Colonic mucosa (tissue), 4 donors: ENCODE measurements around the gene SLC6A6. TPM values are rescaled to one million over a fixed set of nuclear protein-coding genes. Genes with fewer than 3 reads are reported as not detected.

Experiments
- DNase-seq: peaks from one replicate; pipeline ENCODE4 v3.0.0-alpha.2; 2020
- H3K27ac ChIP-seq: fragments of 200-600 bp; one replicate; pipeline ENCODE4 v1.8.0; 2021
- H3K27me3 ChIP-seq: fragments of 200-600 bp; one replicate; pipeline ENCODE4 v1.8.0; 2021
- H3K36me3 ChIP-seq: fragments of 200-600 bp; one replicate; pipeline ENCODE4 v1.8.0; 2021
- H3K4me1 ChIP-seq: fragments of 200-600 bp; one replicate; pipeline ENCODE4 v1.8.0; 2021; ENCODE audit warnings: mild to moderate bottlenecking
- H3K4me3 ChIP-seq: fragments of 200-600 bp; one replicate; pipeline ENCODE4 v1.8.0; 2021
- H3K9ac ChIP-seq, 2 donors: one replicate each; pipeline ENCODE4 v1.7.0; 2013; ENCODE audit warnings: control low read depth in 2 of 2, low read depth in 2 of 2, low read length in 2 of 2
- H3K9me3 ChIP-seq: fragments of 200-600 bp; one replicate; pipeline ENCODE4 v1.8.0; 2021
- intact Hi-C: fragments of 100-400 bp; cut with DNase I; formaldehyde crosslinking; loops from one replicate; pipeline ENCODE4 v1.14.1; 2022
- total RNA-seq, 2 donors: library from RNA; stranded (reverse); fragmentation: NEBNext Ultra II Directional in 1 of 2; extraction: Animal tissue kit (Norgen Biotek cat#: 25700) in 1 of 2; gene quantifications; one replicate each; pipeline ENCODE4 v1.2.1, GENCODE V29; 2021
- TF ChIP-seq, protein P1 (sequence below): fragments of 200-600 bp; IDR thresholded peaks from one replicate; pipeline ENCODE4 v1.8.0; 2022; ENCODE audit warnings: antibody characterized with exemption, mild to moderate bottlenecking
- donor health status: healthy.
- donor health status: DM: no; HTN: no; CAD: no.
- donor health status: DM: no; HTN: no; CAD: no.

SLC6A6 gene
- total RNA-seq, 2 donors from 2014 or later, result 7.2 to 13.0 TPM

DNA sequence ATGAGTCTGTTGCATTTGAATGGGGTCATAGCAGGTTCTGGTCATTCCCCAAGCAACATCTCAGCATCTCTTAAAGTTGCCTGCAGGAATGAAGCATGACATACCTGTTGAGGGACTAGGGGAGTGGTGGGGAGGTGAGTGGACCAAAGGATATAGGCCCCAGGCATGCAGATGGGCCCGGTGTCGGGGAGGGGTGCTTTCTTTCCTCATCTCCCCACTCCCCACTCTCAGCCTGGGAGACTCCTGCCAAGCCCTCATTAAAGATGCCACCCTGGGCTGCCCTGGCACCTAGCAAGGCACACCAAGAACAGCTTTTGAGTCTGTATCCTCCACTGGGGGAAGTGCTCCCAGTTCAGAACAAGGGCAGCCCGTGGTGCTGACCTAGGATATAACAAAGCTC lies 83.6 kb downstream of the SLC6A6 start:
- intact Hi-C loops, result no loop called here
- TF ChIP-seq, protein P1, sequence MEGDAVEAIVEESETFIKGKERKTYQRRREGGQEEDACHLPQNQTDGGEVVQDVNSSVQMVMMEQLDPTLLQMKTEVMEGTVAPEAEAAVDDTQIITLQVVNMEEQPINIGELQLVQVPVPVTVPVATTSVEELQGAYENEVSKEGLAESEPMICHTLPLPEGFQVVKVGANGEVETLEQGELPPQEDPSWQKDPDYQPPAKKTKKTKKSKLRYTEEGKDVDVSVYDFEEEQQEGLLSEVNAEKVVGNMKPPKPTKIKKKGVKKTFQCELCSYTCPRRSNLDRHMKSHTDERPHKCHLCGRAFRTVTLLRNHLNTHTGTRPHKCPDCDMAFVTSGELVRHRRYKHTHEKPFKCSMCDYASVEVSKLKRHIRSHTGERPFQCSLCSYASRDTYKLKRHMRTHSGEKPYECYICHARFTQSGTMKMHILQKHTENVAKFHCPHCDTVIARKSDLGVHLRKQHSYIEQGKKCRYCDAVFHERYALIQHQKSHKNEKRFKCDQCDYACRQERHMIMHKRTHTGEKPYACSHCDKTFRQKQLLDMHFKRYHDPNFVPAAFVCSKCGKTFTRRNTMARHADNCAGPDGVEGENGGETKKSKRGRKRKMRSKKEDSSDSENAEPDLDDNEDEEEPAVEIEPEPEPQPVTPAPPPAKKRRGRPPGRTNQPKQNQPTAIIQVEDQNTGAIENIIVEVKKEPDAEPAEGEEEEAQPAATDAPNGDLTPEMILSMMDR, result no peak
- Histone ChIP-seq H3K36me3 (no peaks in the 10 kb centered on the region), H3K27ac (no peak overlapping the region), H3K4me1 (no peaks in the 10 kb centered on the region), H3K27me3 (no peaks in the 10 kb centered on the region), H3K9ac (no peak overlapping the region), H3K9me3 (no peaks in the 10 kb centered on the region), H3K4me3 (no peak overlapping the region)
- no peak for DNase-seq

DNA sequence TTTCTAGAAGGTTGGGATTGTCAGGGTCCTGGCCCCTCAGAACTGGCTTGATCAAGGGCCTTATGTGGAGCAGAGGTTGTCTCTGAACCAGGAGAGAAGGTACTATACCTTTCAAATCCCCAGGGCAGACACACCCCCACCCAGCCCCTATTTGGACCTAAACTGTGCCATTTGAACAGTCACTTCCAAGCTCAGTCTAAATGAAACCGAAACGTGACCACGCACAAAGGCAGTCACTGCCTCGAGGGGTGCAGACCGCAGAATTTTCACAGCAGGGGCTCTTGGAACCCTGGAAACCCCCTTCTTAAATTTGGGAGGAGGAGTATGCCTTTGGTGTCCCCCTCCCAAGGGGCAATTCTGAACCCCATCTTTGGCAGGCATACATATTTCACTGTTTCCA lies 84.1 kb downstream of the SLC6A6 start:
- Histone ChIP-seq H3K36me3 (no peaks in the 10 kb centered on the region), H3K4me3 (no peak overlapping the region)
- TF ChIP-seq, protein P1, result no peak

DNA sequence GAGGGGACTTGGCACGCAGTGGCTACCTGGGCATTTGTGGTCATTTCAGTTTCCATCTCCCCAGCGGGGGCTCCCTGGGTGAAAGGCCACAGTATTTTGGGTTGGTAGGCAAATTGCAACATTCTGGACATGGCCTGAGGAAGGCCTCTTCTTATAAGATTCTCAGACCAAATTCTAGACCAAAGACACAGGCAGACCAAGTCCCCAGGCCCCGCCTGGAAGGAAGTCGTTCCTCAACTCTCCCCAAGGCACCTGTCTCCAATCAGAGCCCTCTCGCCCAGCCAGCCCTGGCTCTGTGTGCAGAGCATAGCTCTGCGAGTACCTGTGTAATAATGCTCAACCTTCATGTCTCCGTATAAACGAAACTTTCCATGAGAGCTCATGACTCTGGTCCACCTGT lies 84.7 kb downstream of the SLC6A6 start:
- DNase-seq, result no peak
- Histone ChIP-seq H3K9me3 (no peaks in the 10 kb centered on the region), H3K9ac (no peak overlapping the region), H3K4me1 (no peaks in the 10 kb centered on the region), H3K36me3 (no peaks in the 10 kb centered on the region), H3K27ac (no peak overlapping the region), H3K4me3 (no peak overlapping the region), H3K27me3 (no peaks in the 10 kb centered on the region)
- intact Hi-C loops, result no loop called here
- TF ChIP-seq, protein P1, result no peak

More for the DNA sequence above, 84.1 kb downstream of the SLC6A6 start:
- no peaks in the 10 kb centered on the region for H3K4me1 ChIP-seq
- no peaks in the 10 kb centered on the region for H3K9me3 ChIP-seq
- no peak overlapping the region for H3K9ac ChIP-seq
- H3K27me3 ChIP-seq, result no peaks in the 10 kb centered on the region
- no peak for DNase-seq
- intact Hi-C loops, result no loop called here
- H3K27ac ChIP-seq, result no peak overlapping the region

DNA sequence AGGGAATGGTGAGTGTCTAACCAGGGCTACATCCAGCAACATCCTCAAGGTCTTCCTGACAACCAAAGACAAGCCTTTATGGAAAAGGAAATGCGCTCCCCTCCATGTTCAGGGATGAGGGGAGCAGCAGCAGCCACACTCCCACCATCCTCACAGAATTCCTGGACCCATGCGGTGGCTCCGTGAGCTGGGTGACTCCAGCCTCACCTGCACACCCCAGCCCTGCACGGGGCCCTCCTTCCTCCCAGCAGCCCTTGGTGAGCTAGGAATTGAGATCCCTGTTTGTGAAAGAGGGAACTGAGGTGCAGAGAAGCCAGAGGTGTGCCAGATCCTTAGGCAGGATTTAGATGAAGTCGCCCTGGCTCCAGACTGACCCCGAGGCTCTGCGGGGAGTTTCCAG lies 85.4 kb downstream of the SLC6A6 start:
- Histone ChIP-seq H3K36me3 (no peaks in the 10 kb centered on the region), H3K9me3 (no peaks in the 10 kb centered on the region), H3K9ac (no peak overlapping the region), H3K27me3 (no peaks in the 10 kb centered on the region), H3K4me1 (no peaks in the 10 kb centered on the region), H3K4me3 (no peak overlapping the region), H3K27ac (no peak overlapping the region)
- TF ChIP-seq, protein P1, result no peak
- intact Hi-C loops, result no loop called here
- no peak for DNase-seq

DNA sequence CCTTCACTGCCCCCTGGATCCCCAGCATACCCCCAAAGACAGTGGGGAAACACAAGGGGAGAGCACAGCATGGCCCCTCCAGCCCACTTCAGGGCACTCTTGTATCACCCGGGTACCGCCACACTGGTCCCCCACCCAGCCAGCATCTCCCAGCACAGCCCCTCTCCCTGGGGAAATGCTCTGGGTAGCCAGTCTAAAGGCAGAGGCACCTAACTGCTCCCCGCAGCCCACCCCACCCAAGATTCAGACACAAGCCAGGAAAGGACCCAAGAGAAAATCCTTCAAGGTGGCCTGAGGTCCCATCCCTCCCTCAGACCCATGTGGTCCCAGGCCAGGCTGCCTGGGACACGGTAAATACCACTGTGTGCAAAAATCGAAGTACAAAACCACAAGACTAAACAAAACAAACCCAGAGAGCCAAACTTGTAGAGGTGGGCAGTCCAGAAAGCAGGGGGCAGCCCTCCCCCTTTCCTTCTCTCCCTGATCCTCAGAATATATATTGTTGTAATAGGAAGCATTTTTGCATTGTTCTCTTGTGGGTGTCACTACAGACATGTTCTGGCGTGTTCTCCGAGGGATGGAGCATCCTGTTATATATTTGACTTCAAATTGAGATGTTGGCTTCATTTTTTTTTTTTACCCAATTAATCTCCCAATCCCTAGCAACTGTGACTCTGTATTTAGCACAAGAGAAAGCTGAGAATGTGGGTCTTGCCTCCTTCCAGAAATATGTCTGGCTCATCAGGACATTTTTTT lies 86.1 kb downstream of the SLC6A6 start:
- TF ChIP-seq, protein P1, result no peak
- Histone ChIP-seq H3K27ac (no peak overlapping the region), H3K4me1 (no peaks in the 10 kb centered on the region), H3K36me3 (no peaks in the 10 kb centered on the region), H3K9me3 (no peaks in the 10 kb centered on the region), H3K9ac (no peak overlapping the region), H3K27me3 (no peaks in the 10 kb centered on the region), H3K4me3 (no peak overlapping the region)
- DNase-seq, result no peak
- intact Hi-C loops, result no loop called here
